BLaER1 treated with 17β-estradiol and CSF1 and Interleukin-3, amounts not matched to agents 10 nM and 100 nM (cell line): ENCODE measurements around the gene UBR2.

Source experiments
- H3K27ac ChIP-seq, 11 experiments: shearing (Covaris generic); formaldehyde crosslinking; 2 replicates each; pipeline ENCODE4 v1.8.1; 2022
- H3K27me3 ChIP-seq, 11 experiments: shearing (Covaris generic); formaldehyde crosslinking; 2 replicates each; pipeline ENCODE4 v1.8.1; 2022
- H3K36me3 ChIP-seq, 11 experiments: shearing (Covaris generic); formaldehyde crosslinking; 2 replicates each; pipeline ENCODE4 v1.8.1; 2022
- H3K4me1 ChIP-seq, 10 experiments: shearing (Covaris generic); formaldehyde crosslinking; 2 replicates each; pipeline ENCODE4 v1.8.1; 2022
- H3K4me2 ChIP-seq, 11 experiments: shearing (Covaris generic); formaldehyde crosslinking; 2 replicates each; pipeline ENCODE4 v1.8.1; 2022
- H3K4me3 ChIP-seq, 10 experiments: shearing (Covaris generic); formaldehyde crosslinking; 2 replicates each; pipeline ENCODE4 v1.8.1; 2022
- H3K9ac ChIP-seq, 11 experiments: shearing (Covaris generic); formaldehyde crosslinking; 2 replicates each; pipeline ENCODE4 v1.8.1; 2022
- H3K9me3 ChIP-seq, 11 experiments: shearing (Covaris generic); formaldehyde crosslinking; replicated peaks in 1 of 11; 2 replicates each; pipeline ENCODE4 v1.8.1; 2022
- H4K20me1 ChIP-seq, 11 experiments: shearing (Covaris generic); formaldehyde crosslinking; 2 replicates each; pipeline ENCODE4 v1.8.1; 2022
- Cebpa-rat ChIP-seq, 11 experiments: shearing (Covaris generic); IDR thresholded peaks; 2 replicates each; pipeline ENCODE4 v1.8.1; 2022

Gene UBR2

GRCh38 chr6:42690151-42690702, 126.4 kb downstream of the UBR2 start:
- Histone ChIP-seq H3K27ac (no peak overlapping the region), H4K20me1 (no peaks in the 10 kb centered on the region), H3K9me3 (peaks cover 6 to 20% (median 18%) of the 10 kb centered on the region in 11 experiments; a peak in 20 of 22 replicates), H3K4me2 (no peak overlapping the region), H3K9ac (peak overlapping the region in 1 of 11 experiments; percentile 6; a peak in 2 of 22 replicates), H3K36me3 (peaks cover 76 to 100% (median 93%) of the 10 kb centered on the region in 11 experiments), H3K4me3 (no peak overlapping the region), H3K27me3 (no peaks in the 10 kb centered on the region), H3K4me1 (peaks cover 0 to 24% (median 18%) of the 10 kb centered on the region in 10 experiments; a peak in 16 of 20 replicates)
- TF ChIP-seq Cebpa-rat (IDR thresholded peaks at IDR 0.05): no peak

- no peak overlapping the region for H3K27ac ChIP-seq
- no peak overlapping the region for H3K4me3 ChIP-seq
- no peaks in the 10 kb centered on the region for H4K20me1 ChIP-seq
- H3K36me3 ChIP-seq: peaks cover 70 to 98% (median 86%) of the 10 kb centered on the region in 11 experiments
- H3K9ac ChIP-seq: no peak overlapping the region
- no peak overlapping the region for H3K4me2 ChIP-seq
- H3K9me3 ChIP-seq: peaks cover 0 to 13% (median 11%) of the 10 kb centered on the region in 11 experiments; a peak in 18 of 22 replicates
- no peaks in the 10 kb centered on the region for H3K27me3 ChIP-seq
- TF ChIP-seq Cebpa-rat (IDR thresholded peaks at IDR 0.05): no peak
- peaks cover 0 to 24% (median 18%) of the 10 kb centered on the region in 10 experiments; a peak in 16 of 20 replicates for H3K4me1 ChIP-seq
Measured at GRCh38 chr6:42690872-42691271, 127.0 kb downstream of the UBR2 start.

GRCh38 chr6:42692137-42692911, 128.5 kb downstream of the UBR2 start:
- no peaks in the 10 kb centered on the region for H3K27me3 ChIP-seq
- no peak for TF ChIP-seq Cebpa-rat (IDR thresholded peaks at IDR 0.05)
- peaks cover 57 to 85% (median 74%) of the 10 kb centered on the region in 11 experiments for H3K36me3 ChIP-seq
- H3K4me1 ChIP-seq: peaks cover 0 to 24% (median 18%) of the 10 kb centered on the region in 10 experiments; a peak in 16 of 20 replicates
- H4K20me1 ChIP-seq: no peaks in the 10 kb centered on the region
- H3K27ac ChIP-seq: no peak overlapping the region
- no peak overlapping the region for H3K4me2 ChIP-seq
- no peak overlapping the region for H3K9ac ChIP-seq
- no peak overlapping the region for H3K4me3 ChIP-seq
- peaks cover 0 to under 1% (median 0%) of the 10 kb centered on the region in 11 experiments; a peak in 2 of 22 replicates for H3K9me3 ChIP-seq

GRCh38 chr6:42693725-42694323, 130.0 kb downstream of the UBR2 start:
- no peaks in the 10 kb centered on the region for H3K27me3 ChIP-seq
- H3K36me3 ChIP-seq: peaks cover 42 to 70% (median 59%) of the 10 kb centered on the region in 11 experiments
- TF ChIP-seq Cebpa-rat (IDR thresholded peaks at IDR 0.05): no peak
- peaks cover 0 to 24% (median 18%) of the 10 kb centered on the region in 10 experiments; a peak in 16 of 20 replicates for H3K4me1 ChIP-seq
- peak overlapping the region in 9 of 11 experiments; percentile 3 to 70 (median 51); a peak in 17 of 22 replicates for H3K4me2 ChIP-seq
- peak overlapping the region in 5 of 11 experiments; percentile 11 to 41 (median 32); a peak in 5 of 22 replicates for H3K9ac ChIP-seq
- no peak overlapping the region for H3K4me3 ChIP-seq
- H4K20me1 ChIP-seq: no peaks in the 10 kb centered on the region; a peak in 1 of 22 replicates
- H3K9me3 ChIP-seq: no peaks in the 10 kb centered on the region
- H3K27ac ChIP-seq: peak overlapping the region in 9 of 11 experiments; percentile 5 to 57 (median 35); a peak in 13 of 22 replicates

GRCh38 chr6:42694586-42694985, 130.8 kb downstream of the UBR2 start:
- Histone ChIP-seq H3K27ac (no peak overlapping the region), H3K4me3 (no peak overlapping the region), H3K9ac (no peak overlapping the region), H3K27me3 (no peaks in the 10 kb centered on the region), H3K4me1 (peaks cover 0 to 24% (median 18%) of the 10 kb centered on the region in 10 experiments; a peak in 16 of 20 replicates), H4K20me1 (no peaks in the 10 kb centered on the region; a peak in 1 of 22 replicates), H3K9me3 (no peaks in the 10 kb centered on the region), H3K36me3 (peaks cover 34 to 62% (median 51%) of the 10 kb centered on the region in 11 experiments), H3K4me2 (no peak overlapping the region)
- TF ChIP-seq Cebpa-rat (IDR thresholded peaks at IDR 0.05): no peak

- no peaks in the 10 kb centered on the region for H3K9me3 ChIP-seq
- H3K27me3 ChIP-seq: no peaks in the 10 kb centered on the region
- H3K27ac ChIP-seq: no peak overlapping the region
- H3K9ac ChIP-seq: no peak overlapping the region
- no peaks in the 10 kb centered on the region; a peak in 1 of 22 replicates for H4K20me1 ChIP-seq
- H3K36me3 ChIP-seq: peaks cover 13 to 41% (median 30%) of the 10 kb centered on the region in 11 experiments; a peak in 20 of 22 replicates
- no peak for TF ChIP-seq Cebpa-rat (IDR thresholded peaks at IDR 0.05)
- H3K4me2 ChIP-seq: no peak overlapping the region
- no peak overlapping the region for H3K4me3 ChIP-seq
- H3K4me1 ChIP-seq: peaks cover 0 to 24% (median 18%) of the 10 kb centered on the region in 10 experiments; a peak in 16 of 20 replicates
Measured at GRCh38 chr6:42696526-42697267, 132.9 kb downstream of the UBR2 start.

- no peaks in the 10 kb centered on the region; a peak in 1 of 22 replicates for H4K20me1 ChIP-seq
- no peak overlapping the region for H3K4me3 ChIP-seq
- peaks cover 8 to 35% (median 25%) of the 10 kb centered on the region in 11 experiments; a peak in 20 of 22 replicates for H3K36me3 ChIP-seq
- H3K9ac ChIP-seq: no peak overlapping the region
- H3K27me3 ChIP-seq: no peaks in the 10 kb centered on the region
- no peak for TF ChIP-seq Cebpa-rat (IDR thresholded peaks at IDR 0.05)
- H3K27ac ChIP-seq: no peak overlapping the region
- no peak overlapping the region for H3K4me2 ChIP-seq
- H3K4me1 ChIP-seq: peaks cover 0 to 22% (median 18%) of the 10 kb centered on the region in 10 experiments; a peak in 16 of 20 replicates
- H3K9me3 ChIP-seq: no peaks in the 10 kb centered on the region
Measured at GRCh38 chr6:42697268-42697655, 133.4 kb downstream of the UBR2 start.

- no peaks in the 10 kb centered on the region for H3K9me3 ChIP-seq
- no peak for TF ChIP-seq Cebpa-rat (IDR thresholded peaks at IDR 0.05)
- no peak overlapping the region for H3K4me3 ChIP-seq
- H3K4me1 ChIP-seq: peaks cover 0 to 15% (median 11%) of the 10 kb centered on the region in 10 experiments; a peak in 16 of 20 replicates
- no peak overlapping the region for H3K9ac ChIP-seq
- no peak overlapping the region for H3K27ac ChIP-seq
- peaks cover 0 to 26% (median 16%) of the 10 kb centered on the region in 11 experiments; a peak in 17 of 22 replicates for H3K36me3 ChIP-seq
- no peaks in the 10 kb centered on the region for H3K27me3 ChIP-seq
- no peak overlapping the region for H3K4me2 ChIP-seq
- H4K20me1 ChIP-seq: no peaks in the 10 kb centered on the region; a peak in 1 of 22 replicates
Measured at GRCh38 chr6:42698217-42698616, 134.4 kb downstream of the UBR2 start.
